A549 (cell line): ENCODE data around the gene DGUOK.

Experiments used
- CHD2 ChIP-seq: fragments of 150-350 bp; IDR thresholded peaks from 2 replicates; pipeline ENCODE4 v1.6.1; 2014; ENCODE audit warnings: low read length; ENCODE audit not compliant: partially characterized antibody
- CTCF ChIP-seq: fragments of >200 bp; sonication (Bioruptor Twin); formaldehyde crosslinking; IDR thresholded peaks from 3 replicates; pipeline ENCODE4 v1.5.1; 2016
- KDM5A ChIP-seq: fragments of 200-600 bp; sonication (generic); IDR thresholded peaks from 2 replicates; pipeline ENCODE4 v1.6.1; 2016; ENCODE audit warnings: antibody characterized with exemption, mild to moderate bottlenecking
- NFE2L2 ChIP-seq: fragments of 150-350 bp; conservative IDR thresholded peaks from 2 replicates; pipeline ENCODE4 v1.6.1; 2014; ENCODE audit warnings: low read length
- REST ChIP-seq: fragments of 200-600 bp; sonication (generic); IDR thresholded peaks from 2 replicates; pipeline ENCODE4 v1.6.1; 2016; ENCODE audit warnings: antibody characterized with exemption, mild to moderate bottlenecking, moderate library complexity
- ZFP36 ChIP-seq: fragments of 450-650 bp; IDR thresholded peaks from 2 replicates; pipeline ENCODE4 v1.6.1; 2014; ENCODE audit warnings: borderline replicate concordance; ENCODE audit not compliant: partially characterized antibody

- TF ChIP-seq NFE2L2 = no peak
- no peak for TF ChIP-seq CTCF
- TF ChIP-seq REST = no peak
- TF ChIP-seq CHD2 = no peak
- no peak for TF ChIP-seq ZFP36
- no peak for TF ChIP-seq KDM5A
These were observed 17.7 kb upstream of the DGUOK start for GRCh38 chr2:73908689-73909652.
